ENCODE measurements around the gene DOCK6.

GRCh38 chr19:11151181-11151580 is 111.1 kb downstream of the DOCK6 start:
- TF ChIP-seq CTCF (IDR thresholded peaks at IDR 0.05), result no peak
- TF ChIP-seq ZFX (IDR thresholded peaks at IDR 0.05; ENCODE audit: borderline replicate concordance), result no peak

Measured in 22Rv1 (cell line).